PFSK-1 (cell line): ENCODE data around the gene NUBP1.

Experiments
- POLR2AphosphoS5 ChIP-seq: IDR thresholded peaks from 2 replicates; pipeline ENCODE4 v1.6.1; 2012; ENCODE audit warnings: low read depth, mild to moderate bottlenecking, control low read depth, low read length, moderate library complexity
- SIN3A ChIP-seq: IDR thresholded peaks from 2 replicates; pipeline ENCODE4 v1.6.1; 2012; ENCODE audit warnings: mild to moderate bottlenecking, low read length, moderate library complexity, borderline replicate concordance; ENCODE audit not compliant: insufficient read depth
- TAF1 ChIP-seq: IDR thresholded peaks from 2 replicates; pipeline ENCODE4 v1.6.1; 2012; ENCODE audit warnings: low read length, control low read depth, borderline replicate concordance; ENCODE audit not compliant: insufficient read depth
- TF ChIP-seq, protein P1 (sequence below), 2 experiments: IDR thresholded peaks; 2 replicates each; pipeline versions ENCODE4 v1.6.1 to v1.8.0; 2011 to 2012; ENCODE audit warnings: low read depth in 2 of 2, low read length in 2 of 2, control low read depth in 1 of 2, inconsistent platforms in 1 of 2, mild to moderate bottlenecking in 1 of 2, moderate library complexity in 1 of 2; ENCODE audit not compliant: insufficient read depth in 1 of 2

- TF ChIP-seq TAF1 (no peak), POLR2AphosphoS5 (no peak), SIN3A (no peak)
- TF ChIP-seq, protein P1, sequence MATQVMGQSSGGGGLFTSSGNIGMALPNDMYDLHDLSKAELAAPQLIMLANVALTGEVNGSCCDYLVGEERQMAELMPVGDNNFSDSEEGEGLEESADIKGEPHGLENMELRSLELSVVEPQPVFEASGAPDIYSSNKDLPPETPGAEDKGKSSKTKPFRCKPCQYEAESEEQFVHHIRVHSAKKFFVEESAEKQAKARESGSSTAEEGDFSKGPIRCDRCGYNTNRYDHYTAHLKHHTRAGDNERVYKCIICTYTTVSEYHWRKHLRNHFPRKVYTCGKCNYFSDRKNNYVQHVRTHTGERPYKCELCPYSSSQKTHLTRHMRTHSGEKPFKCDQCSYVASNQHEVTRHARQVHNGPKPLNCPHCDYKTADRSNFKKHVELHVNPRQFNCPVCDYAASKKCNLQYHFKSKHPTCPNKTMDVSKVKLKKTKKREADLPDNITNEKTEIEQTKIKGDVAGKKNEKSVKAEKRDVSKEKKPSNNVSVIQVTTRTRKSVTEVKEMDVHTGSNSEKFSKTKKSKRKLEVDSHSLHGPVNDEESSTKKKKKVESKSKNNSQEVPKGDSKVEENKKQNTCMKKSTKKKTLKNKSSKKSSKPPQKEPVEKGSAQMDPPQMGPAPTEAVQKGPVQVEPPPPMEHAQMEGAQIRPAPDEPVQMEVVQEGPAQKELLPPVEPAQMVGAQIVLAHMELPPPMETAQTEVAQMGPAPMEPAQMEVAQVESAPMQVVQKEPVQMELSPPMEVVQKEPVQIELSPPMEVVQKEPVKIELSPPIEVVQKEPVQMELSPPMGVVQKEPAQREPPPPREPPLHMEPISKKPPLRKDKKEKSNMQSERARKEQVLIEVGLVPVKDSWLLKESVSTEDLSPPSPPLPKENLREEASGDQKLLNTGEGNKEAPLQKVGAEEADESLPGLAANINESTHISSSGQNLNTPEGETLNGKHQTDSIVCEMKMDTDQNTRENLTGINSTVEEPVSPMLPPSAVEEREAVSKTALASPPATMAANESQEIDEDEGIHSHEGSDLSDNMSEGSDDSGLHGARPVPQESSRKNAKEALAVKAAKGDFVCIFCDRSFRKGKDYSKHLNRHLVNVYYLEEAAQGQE (IDR thresholded peaks at IDR 0.05; ENCODE audit: insufficient read depth in 1 of 2, low read depth in 2 of 2, low read length in 2 of 2): no peak
Measured at GRCh38 chr16:10808218-10808617, 64.6 kb downstream of the NUBP1 start.
